ENCODE results near the gene HOXC4. TPM values are rescaled to one million over a fixed set of nuclear protein-coding genes. Genes with fewer than 3 reads are reported as not detected.

The HOXC4 gene
- polyA plus RNA-seq, 3 donors, result not detected

- Histone ChIP-seq H3K9ac (ENCODE audit: insufficient read depth, low read length, poor library complexity, severe bottlenecking) (no peak overlapping the region), H3K27me3 (ENCODE audit: control insufficient read depth in 2 of 2, insufficient read depth in 2 of 2, low read length in 2 of 2) (peaks cover 95 to 99% of the 10 kb centered on the region in 2 donors), H3K4me2 (replicated peaks; ENCODE audit: extremely low read depth, low read length, poor library complexity, severe bottlenecking) (no peak overlapping the region), H3K79me2 (ENCODE audit: insufficient read depth, low read length) (no peaks in the 10 kb centered on the region), H3K27ac (ENCODE audit: low read depth in 1 of 2, low read length in 2 of 2) (no peak overlapping the region), H3K4me3 (replicated peaks in 1 of 3; ENCODE audit: low read depth in 2 of 3, low read length in 3 of 3) (no peak overlapping the region), H2AFZ (ENCODE audit: insufficient read depth, low read depth, low read length, poor library complexity, severe bottlenecking) (no peak overlapping the region), H4K20me1 (ENCODE audit: insufficient read depth, low read length) (no peaks in the 10 kb centered on the region), H3K36me3 (replicated peaks in 1 of 2; ENCODE audit: control insufficient read depth in 1 of 2, insufficient read depth in 2 of 2, low read length in 2 of 2) (no peaks in the 10 kb centered on the region), H3K4me1 (ENCODE audit: control insufficient read depth in 1 of 2, insufficient read depth in 2 of 2, low read length in 2 of 2) (no peaks in the 10 kb centered on the region), H3K9me3 (replicated peaks in 1 of 2; ENCODE audit: control insufficient read depth in 1 of 2, insufficient read depth in 1 of 2, low read length in 2 of 2) (peaks cover 3 to 34% of the 10 kb centered on the region in 2 donors)
- intact Hi-C loops (cut with micrococcal nuclease), result no loop called here
- TF ChIP-seq CTCF (IDR thresholded peaks at IDR 0.05), result no peak
- H3K4me3 Mint-ChIP-seq, result peak overlapping the region in 1 of 2 donors; percentile 77
- peaks cover 0 to 5% of the 10 kb centered on the region in 2 donors for H3K36me3 Mint-ChIP-seq
- no peak overlapping the region for H3K27ac Mint-ChIP-seq
- peaks cover 0 to 26% (median 4%) of the 10 kb centered on the region in 7 donors for H3K9me3 Mint-ChIP-seq
- peaks cover 7% of the 10 kb centered on the region for H3K4me1 Mint-ChIP-seq
- no peak for DNase-seq
- WGBS (ENCODE audit: insufficient coverage), result 11% methylated on average over 22 of the region's 27 CpGs
- peaks cover 99 to 100% (median 99%) of the 10 kb centered on the region in 3 donors for H3K27me3 Mint-ChIP-seq (ENCODE audit: low read depth in 3 of 3)
These were observed 6.9 kb upstream of the HOXC4 start for GRCh38 chr12:54046809-54047159.

GRCh38 chr12:54047160-54047963, 6.3 kb upstream of the HOXC4 start:
- intact Hi-C loops (cut with micrococcal nuclease), result no loop called here
- Mint-ChIP-seq H3K4me3 (peak overlapping the region in 1 of 2 donors; percentile 77), H3K36me3 (peaks cover 0 to 7% of the 10 kb centered on the region in 2 donors), H3K27me3 (ENCODE audit: low read depth in 3 of 3) (peaks cover 99 to 100% (median 99%) of the 10 kb centered on the region in 3 donors), H3K27ac (no peak overlapping the region), H3K9me3 (peaks cover 0 to 31% (median 4%) of the 10 kb centered on the region in 7 donors), H3K4me1 (peaks cover 11% of the 10 kb centered on the region)
- TF ChIP-seq CTCF (IDR thresholded peaks at IDR 0.05), result no peak
- Histone ChIP-seq H3K4me3 (replicated peaks in 1 of 3; ENCODE audit: low read depth in 2 of 3, low read length in 3 of 3) (no peak overlapping the region), H3K27me3 (ENCODE audit: control insufficient read depth in 2 of 2, insufficient read depth in 2 of 2, low read length in 2 of 2) (peaks cover 98 to 100% of the 10 kb centered on the region in 2 donors), H2AFZ (ENCODE audit: insufficient read depth, low read depth, low read length, poor library complexity, severe bottlenecking) (no peak overlapping the region), H4K20me1 (ENCODE audit: insufficient read depth, low read length) (no peaks in the 10 kb centered on the region), H3K9me3 (replicated peaks in 1 of 2; ENCODE audit: control insufficient read depth in 1 of 2, insufficient read depth in 1 of 2, low read length in 2 of 2) (peaks cover 3 to 36% of the 10 kb centered on the region in 2 donors), H3K9ac (ENCODE audit: insufficient read depth, low read length, poor library complexity, severe bottlenecking) (no peak overlapping the region), H3K36me3 (replicated peaks in 1 of 2; ENCODE audit: control insufficient read depth in 1 of 2, insufficient read depth in 2 of 2, low read length in 2 of 2) (no peaks in the 10 kb centered on the region), H3K4me2 (replicated peaks; ENCODE audit: extremely low read depth, low read length, poor library complexity, severe bottlenecking) (no peak overlapping the region), H3K79me2 (ENCODE audit: insufficient read depth, low read length) (no peaks in the 10 kb centered on the region), H3K4me1 (ENCODE audit: control insufficient read depth in 1 of 2, insufficient read depth in 2 of 2, low read length in 2 of 2) (no peaks in the 10 kb centered on the region), H3K27ac (ENCODE audit: low read depth in 1 of 2, low read length in 2 of 2) (no peak overlapping the region)
- 6% methylated on average over 61 of the region's 61 CpGs for WGBS (ENCODE audit: insufficient coverage)
- DNase-seq, result no peak

Data from CD14-positive monocyte (primary cell).